ENCODE data around the gene CD180.

Gene CD180

DNA sequence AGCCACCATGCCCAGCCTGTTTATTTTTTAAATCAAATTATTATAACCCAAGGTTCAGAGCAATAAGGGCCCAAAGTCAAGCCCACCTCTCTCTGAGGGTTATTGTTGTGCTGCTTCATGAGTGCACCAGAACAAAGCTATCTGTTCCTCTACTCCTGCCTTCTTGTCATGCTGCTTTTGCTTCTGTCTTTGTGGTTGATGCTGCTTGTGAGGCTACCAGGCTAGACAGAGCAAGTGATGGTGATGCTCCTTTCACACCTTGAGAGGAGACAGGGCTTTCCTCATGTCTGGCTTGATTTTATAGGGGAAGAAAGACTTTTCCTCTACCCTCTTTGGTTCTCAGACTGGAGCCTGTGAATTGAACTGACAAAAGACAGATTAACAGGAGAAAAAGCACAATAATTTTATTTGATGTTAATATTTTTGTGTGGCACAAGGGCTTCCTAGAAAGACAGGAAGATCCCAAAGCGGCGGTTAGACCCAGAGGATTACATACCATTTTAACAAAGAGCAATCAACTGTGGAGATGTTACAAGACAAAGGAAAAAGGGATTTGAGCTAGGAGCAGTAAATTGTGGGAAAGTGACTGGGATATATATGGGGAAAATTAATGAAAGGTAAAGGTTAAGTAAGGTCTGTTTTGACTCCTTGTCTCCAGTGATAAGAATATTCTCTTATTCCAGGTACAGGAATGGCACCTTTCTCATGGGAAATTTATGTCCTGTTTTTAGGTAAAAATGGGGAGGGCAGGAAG is 4.4 kb upstream of the CD180 start:
- no peak for DNase-seq (ENCODE audit: low read depth in 1 of 2, low spot score in 1 of 2)
- H3K27ac ChIP-seq (replicated peaks) = no peak overlapping the region
- H3K4me3 ChIP-seq (replicated peaks; ENCODE audit: insufficient read depth, low read length) = no peak overlapping the region
- TF ChIP-seq, protein P1, sequence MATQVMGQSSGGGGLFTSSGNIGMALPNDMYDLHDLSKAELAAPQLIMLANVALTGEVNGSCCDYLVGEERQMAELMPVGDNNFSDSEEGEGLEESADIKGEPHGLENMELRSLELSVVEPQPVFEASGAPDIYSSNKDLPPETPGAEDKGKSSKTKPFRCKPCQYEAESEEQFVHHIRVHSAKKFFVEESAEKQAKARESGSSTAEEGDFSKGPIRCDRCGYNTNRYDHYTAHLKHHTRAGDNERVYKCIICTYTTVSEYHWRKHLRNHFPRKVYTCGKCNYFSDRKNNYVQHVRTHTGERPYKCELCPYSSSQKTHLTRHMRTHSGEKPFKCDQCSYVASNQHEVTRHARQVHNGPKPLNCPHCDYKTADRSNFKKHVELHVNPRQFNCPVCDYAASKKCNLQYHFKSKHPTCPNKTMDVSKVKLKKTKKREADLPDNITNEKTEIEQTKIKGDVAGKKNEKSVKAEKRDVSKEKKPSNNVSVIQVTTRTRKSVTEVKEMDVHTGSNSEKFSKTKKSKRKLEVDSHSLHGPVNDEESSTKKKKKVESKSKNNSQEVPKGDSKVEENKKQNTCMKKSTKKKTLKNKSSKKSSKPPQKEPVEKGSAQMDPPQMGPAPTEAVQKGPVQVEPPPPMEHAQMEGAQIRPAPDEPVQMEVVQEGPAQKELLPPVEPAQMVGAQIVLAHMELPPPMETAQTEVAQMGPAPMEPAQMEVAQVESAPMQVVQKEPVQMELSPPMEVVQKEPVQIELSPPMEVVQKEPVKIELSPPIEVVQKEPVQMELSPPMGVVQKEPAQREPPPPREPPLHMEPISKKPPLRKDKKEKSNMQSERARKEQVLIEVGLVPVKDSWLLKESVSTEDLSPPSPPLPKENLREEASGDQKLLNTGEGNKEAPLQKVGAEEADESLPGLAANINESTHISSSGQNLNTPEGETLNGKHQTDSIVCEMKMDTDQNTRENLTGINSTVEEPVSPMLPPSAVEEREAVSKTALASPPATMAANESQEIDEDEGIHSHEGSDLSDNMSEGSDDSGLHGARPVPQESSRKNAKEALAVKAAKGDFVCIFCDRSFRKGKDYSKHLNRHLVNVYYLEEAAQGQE (IDR thresholded peaks at IDR 0.05; ENCODE audit: insufficient replicate concordance, low read depth) = no peak
- TF ChIP-seq GABPA (IDR thresholded peaks at IDR 0.05; ENCODE audit: low read depth) = no peak
- no peak for TF ChIP-seq POLR2AphosphoS5 (IDR thresholded peaks at IDR 0.05; ENCODE audit: low read depth)
- TF ChIP-seq SPI1 (IDR thresholded peaks at IDR 0.05; ENCODE audit: borderline replicate concordance, low read depth) = no peak
- TF ChIP-seq, protein P2, sequence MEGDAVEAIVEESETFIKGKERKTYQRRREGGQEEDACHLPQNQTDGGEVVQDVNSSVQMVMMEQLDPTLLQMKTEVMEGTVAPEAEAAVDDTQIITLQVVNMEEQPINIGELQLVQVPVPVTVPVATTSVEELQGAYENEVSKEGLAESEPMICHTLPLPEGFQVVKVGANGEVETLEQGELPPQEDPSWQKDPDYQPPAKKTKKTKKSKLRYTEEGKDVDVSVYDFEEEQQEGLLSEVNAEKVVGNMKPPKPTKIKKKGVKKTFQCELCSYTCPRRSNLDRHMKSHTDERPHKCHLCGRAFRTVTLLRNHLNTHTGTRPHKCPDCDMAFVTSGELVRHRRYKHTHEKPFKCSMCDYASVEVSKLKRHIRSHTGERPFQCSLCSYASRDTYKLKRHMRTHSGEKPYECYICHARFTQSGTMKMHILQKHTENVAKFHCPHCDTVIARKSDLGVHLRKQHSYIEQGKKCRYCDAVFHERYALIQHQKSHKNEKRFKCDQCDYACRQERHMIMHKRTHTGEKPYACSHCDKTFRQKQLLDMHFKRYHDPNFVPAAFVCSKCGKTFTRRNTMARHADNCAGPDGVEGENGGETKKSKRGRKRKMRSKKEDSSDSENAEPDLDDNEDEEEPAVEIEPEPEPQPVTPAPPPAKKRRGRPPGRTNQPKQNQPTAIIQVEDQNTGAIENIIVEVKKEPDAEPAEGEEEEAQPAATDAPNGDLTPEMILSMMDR (IDR thresholded peaks at IDR 0.05; ENCODE audit: insufficient read depth, low read length) = no peak
- H3K27me3 ChIP-seq (ENCODE audit: insufficient read depth, poor library complexity, severe bottlenecking) = no peaks in the 10 kb centered on the region

DNA sequence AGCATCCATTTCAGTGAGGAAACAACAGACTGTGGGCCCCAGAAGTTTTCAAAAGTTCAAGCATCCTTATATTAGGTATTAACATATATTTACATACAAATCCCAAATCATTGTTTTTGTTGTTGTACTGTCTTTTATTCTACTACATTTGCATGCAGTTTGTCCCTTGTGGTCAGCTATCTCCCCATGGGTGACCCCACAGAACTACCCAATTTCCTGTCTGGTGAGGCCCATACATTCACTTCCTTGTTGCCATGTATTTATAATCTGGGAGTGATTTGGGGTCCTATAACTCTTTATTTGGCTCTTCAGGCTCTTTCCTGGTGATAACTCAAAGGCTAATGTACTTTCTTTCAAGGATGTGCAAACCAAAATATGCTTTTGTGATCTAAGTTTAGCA is 3.3 kb upstream of the CD180 start:
- Histone ChIP-seq H3K27ac (replicated peaks) (no peak overlapping the region), H3K27me3 (ENCODE audit: insufficient read depth, poor library complexity, severe bottlenecking) (no peaks in the 10 kb centered on the region), H3K4me3 (replicated peaks; ENCODE audit: insufficient read depth, low read length) (no peak overlapping the region)
- TF ChIP-seq, protein P2 (IDR thresholded peaks at IDR 0.05; ENCODE audit: insufficient read depth, low read length) = no peak
- no peak for TF ChIP-seq SPI1 (IDR thresholded peaks at IDR 0.05; ENCODE audit: borderline replicate concordance, low read depth)
- no peak for TF ChIP-seq GABPA (IDR thresholded peaks at IDR 0.05; ENCODE audit: low read depth)
- TF ChIP-seq, protein P1 (IDR thresholded peaks at IDR 0.05; ENCODE audit: insufficient replicate concordance, low read depth) = no peak
- TF ChIP-seq POLR2AphosphoS5 (IDR thresholded peaks at IDR 0.05; ENCODE audit: low read depth) = no peak
- DNase-seq (ENCODE audit: low read depth in 1 of 2, low spot score in 1 of 2) = no peak

DNA sequence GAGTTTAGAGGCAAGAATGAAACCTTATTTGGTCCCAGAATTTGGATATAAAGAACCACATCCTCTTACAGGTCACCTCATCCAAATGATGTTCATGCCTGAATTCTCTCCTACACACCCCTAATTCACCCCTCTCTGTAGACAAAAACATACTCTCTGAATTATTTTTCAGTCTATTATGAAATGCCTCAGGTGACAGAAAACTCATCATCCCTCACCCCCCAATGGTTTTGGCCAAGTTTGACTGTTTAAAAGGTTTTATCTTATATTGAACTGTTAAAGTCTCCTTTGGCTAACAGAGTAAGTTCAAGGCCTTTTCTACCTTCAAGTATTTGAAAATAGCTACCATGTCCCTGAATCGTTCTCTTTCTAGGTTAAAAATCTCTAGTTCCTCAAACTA is 2.3 kb upstream of the CD180 start:
- no peak for DNase-seq (ENCODE audit: low read depth in 1 of 2, low spot score in 1 of 2)
- H3K27ac ChIP-seq (replicated peaks) = no peak overlapping the region
- no peak overlapping the region for H3K4me3 ChIP-seq (replicated peaks; ENCODE audit: insufficient read depth, low read length)
- TF ChIP-seq, protein P2 (IDR thresholded peaks at IDR 0.05; ENCODE audit: insufficient read depth, low read length) = no peak
- no peak for TF ChIP-seq GABPA (IDR thresholded peaks at IDR 0.05; ENCODE audit: low read depth)
- TF ChIP-seq, protein P1 (IDR thresholded peaks at IDR 0.05; ENCODE audit: insufficient replicate concordance, low read depth) = no peak
- TF ChIP-seq POLR2AphosphoS5 (IDR thresholded peaks at IDR 0.05; ENCODE audit: low read depth) = no peak
- TF ChIP-seq SPI1 (IDR thresholded peaks at IDR 0.05; ENCODE audit: borderline replicate concordance, low read depth) = no peak
- H3K27me3 ChIP-seq (ENCODE audit: insufficient read depth, poor library complexity, severe bottlenecking) = no peaks in the 10 kb centered on the region

Measured in HL-60 (cell line).